ENCODE measurements around the gene KLHL18. TPM values are rescaled to one million over a fixed set of nuclear protein-coding genes. Genes with fewer than 3 reads are reported as not detected.

Gene KLHL18
- polyA plus RNA-seq, 1 donor (not counting 4 experiments of a cell fraction or from before 2014, with no cell fraction given), result 33.4 TPM

DNA sequence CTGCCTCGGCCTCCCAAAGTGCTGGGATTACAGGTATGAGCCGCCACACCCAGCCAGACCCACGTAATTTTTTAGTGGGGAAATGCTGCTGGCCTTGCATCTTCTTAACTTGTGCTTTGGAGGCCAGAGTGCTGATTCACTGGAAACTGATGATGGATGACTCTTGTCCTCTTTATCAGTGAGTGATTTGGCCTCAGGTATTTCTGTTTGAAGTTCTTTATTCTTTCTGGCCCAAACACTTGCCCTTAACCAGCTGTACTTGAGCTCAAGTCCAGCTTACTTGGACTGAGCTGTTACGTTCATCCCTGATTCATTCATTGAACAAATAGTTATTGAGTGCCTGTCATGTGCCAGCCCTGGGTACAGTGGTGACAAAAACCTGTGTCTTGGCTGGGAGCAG lies 102.3 kb downstream of the KLHL18 start:
- DNase-seq (ENCODE audit: low read depth, low spot score) (no peak), FAIRE-seq (no peak)
- Histone ChIP-seq H3K9ac (ENCODE audit: control insufficient read depth, extremely low read depth, insufficient read depth, low read length) (no peak overlapping the region), H3K9me3 (ENCODE audit: control insufficient read depth, low read depth, low read length) (no peaks in the 10 kb centered on the region), H3K4me1 (ENCODE audit: control insufficient read depth, extremely low read depth, insufficient read depth, low read length) (peaks cover 8% of the 10 kb centered on the region), H3K79me2 (ENCODE audit: control insufficient read depth, insufficient read depth, low read length) (peaks cover 78% of the 10 kb centered on the region), H4K20me1 (ENCODE audit: control insufficient read depth, extremely low read depth, insufficient read depth, low read length) (peaks cover 3% of the 10 kb centered on the region), H3K27ac (ENCODE audit: control insufficient read depth, insufficient read depth, low read length) (no peak overlapping the region), H3K4me3 (ENCODE audit: control insufficient read depth in 2 of 3, extremely low read depth in 1 of 3, insufficient read depth in 2 of 3, low read depth in 1 of 3, low read length in 3 of 3) (no peak overlapping the region), H3K4me2 (ENCODE audit: control insufficient read depth, extremely low read depth, insufficient read depth, low read depth, low read length) (no peak overlapping the region), H3K9me1 (ENCODE audit: control insufficient read depth, extremely low read depth, insufficient read depth, low read length) (peaks cover 2% of the 10 kb centered on the region), H3K36me3 (ENCODE audit: control insufficient read depth in 2 of 2, extremely low read depth in 1 of 2, insufficient read depth in 2 of 2, low read length in 2 of 2) (peaks cover 3 to 18% of the 10 kb centered on the region in 2 experiments), H3K27me3 (ENCODE audit: control insufficient read depth, extremely low read depth, insufficient read depth, low read length) (no peaks in the 10 kb centered on the region), H2AFZ (ENCODE audit: control insufficient read depth, low read length) (no peak overlapping the region)
- TF ChIP-seq, protein P1, sequence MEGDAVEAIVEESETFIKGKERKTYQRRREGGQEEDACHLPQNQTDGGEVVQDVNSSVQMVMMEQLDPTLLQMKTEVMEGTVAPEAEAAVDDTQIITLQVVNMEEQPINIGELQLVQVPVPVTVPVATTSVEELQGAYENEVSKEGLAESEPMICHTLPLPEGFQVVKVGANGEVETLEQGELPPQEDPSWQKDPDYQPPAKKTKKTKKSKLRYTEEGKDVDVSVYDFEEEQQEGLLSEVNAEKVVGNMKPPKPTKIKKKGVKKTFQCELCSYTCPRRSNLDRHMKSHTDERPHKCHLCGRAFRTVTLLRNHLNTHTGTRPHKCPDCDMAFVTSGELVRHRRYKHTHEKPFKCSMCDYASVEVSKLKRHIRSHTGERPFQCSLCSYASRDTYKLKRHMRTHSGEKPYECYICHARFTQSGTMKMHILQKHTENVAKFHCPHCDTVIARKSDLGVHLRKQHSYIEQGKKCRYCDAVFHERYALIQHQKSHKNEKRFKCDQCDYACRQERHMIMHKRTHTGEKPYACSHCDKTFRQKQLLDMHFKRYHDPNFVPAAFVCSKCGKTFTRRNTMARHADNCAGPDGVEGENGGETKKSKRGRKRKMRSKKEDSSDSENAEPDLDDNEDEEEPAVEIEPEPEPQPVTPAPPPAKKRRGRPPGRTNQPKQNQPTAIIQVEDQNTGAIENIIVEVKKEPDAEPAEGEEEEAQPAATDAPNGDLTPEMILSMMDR (optimal IDR thresholded peaks at IDR 0.05 in 1 of 3, IDR thresholded peaks at IDR 0.05 in 1 of 3, conservative IDR thresholded peaks at IDR 0.05 in 1 of 3; ENCODE audit: extremely low read depth in 1 of 3, insufficient read depth in 2 of 3, low read length in 3 of 3), result no peak
- TF ChIP-seq EZH2 (IDR thresholded peaks at IDR 0.05; ENCODE audit: low read length), result no peak
- dilution Hi-C loops (cut with MboI; ENCODE audit: extremely low pct_ligation_motif_present, low sequenced_read_pairs), result no loop called here

- H3K4me2 ChIP-seq (ENCODE audit: control insufficient read depth, extremely low read depth, insufficient read depth, low read depth, low read length), result no peak overlapping the region
- peaks cover 6% of the 10 kb centered on the region for H3K4me1 ChIP-seq (ENCODE audit: control insufficient read depth, extremely low read depth, insufficient read depth, low read length)
- no peak overlapping the region for H3K4me3 ChIP-seq (ENCODE audit: control insufficient read depth in 2 of 3, extremely low read depth in 1 of 3, insufficient read depth in 2 of 3, low read depth in 1 of 3, low read length in 3 of 3)
- DNase-seq (ENCODE audit: low read depth, low spot score), result no peak
- no peak overlapping the region for H3K27ac ChIP-seq (ENCODE audit: control insufficient read depth, insufficient read depth, low read length)
- FAIRE-seq, result no peak
- H3K9me3 ChIP-seq (ENCODE audit: control insufficient read depth, low read depth, low read length), result no peaks in the 10 kb centered on the region
- no peak overlapping the region for H3K9ac ChIP-seq (ENCODE audit: control insufficient read depth, extremely low read depth, insufficient read depth, low read length)
- H3K27me3 ChIP-seq (ENCODE audit: control insufficient read depth, extremely low read depth, insufficient read depth, low read length), result no peaks in the 10 kb centered on the region
- H3K36me3 ChIP-seq (ENCODE audit: control insufficient read depth in 2 of 2, extremely low read depth in 1 of 2, insufficient read depth in 2 of 2, low read length in 2 of 2), result peaks cover 4 to 18% of the 10 kb centered on the region in 2 experiments
- peaks cover 2% of the 10 kb centered on the region for H3K9me1 ChIP-seq (ENCODE audit: control insufficient read depth, extremely low read depth, insufficient read depth, low read length)
- peaks cover 81% of the 10 kb centered on the region for H3K79me2 ChIP-seq (ENCODE audit: control insufficient read depth, insufficient read depth, low read length)
- H2AFZ ChIP-seq (ENCODE audit: control insufficient read depth, low read length), result no peak overlapping the region
- dilution Hi-C loops (cut with MboI; ENCODE audit: extremely low pct_ligation_motif_present, low sequenced_read_pairs), result no loop called here
- H4K20me1 ChIP-seq (ENCODE audit: control insufficient read depth, extremely low read depth, insufficient read depth, low read length), result peaks cover 3% of the 10 kb centered on the region
- TF ChIP-seq, protein P1 (optimal IDR thresholded peaks at IDR 0.05 in 1 of 3, IDR thresholded peaks at IDR 0.05 in 1 of 3, conservative IDR thresholded peaks at IDR 0.05 in 1 of 3; ENCODE audit: extremely low read depth in 1 of 3, insufficient read depth in 2 of 3, low read length in 3 of 3), result no peak
- no peak for TF ChIP-seq EZH2 (IDR thresholded peaks at IDR 0.05; ENCODE audit: low read length)
Observed at GRCh38 chr3:47385796-47386195, 103.1 kb downstream of the KLHL18 start.
